CD4-positive, alpha-beta T cell (primary cell): ENCODE results near the gene STK17A. TPM values are rescaled to one million over a fixed set of nuclear protein-coding genes. Genes with fewer than 3 reads are reported as not detected.

Experiments used
- ATAC-seq: fragments of 200-7000 bp; cut with Tn5 transposase; one replicate; pipeline ENCODE4 v1.10.0; 2022; ENCODE audit warnings: mild to moderate bottlenecking; ENCODE audit not compliant: poor library complexity
- CTCF ChIA-PET: fragments of 350-600 bp; sonication (Branson Sonifier 250); formaldehyde crosslinking; loops from one replicate; lab custom pipeline; 2021; ENCODE audit warnings: antibody characterized with exemption, inconsistent platforms; lab: Charles Lee
- POLR2A ChIA-PET: fragments of 350-600 bp; sonication (Branson Sonifier 250); formaldehyde crosslinking; loops from one replicate; lab custom pipeline; 2021; ENCODE audit warnings: antibody characterized with exemption, inconsistent platforms; lab: Charles Lee
- DNase-seq, 14 experiments: peaks; one replicate each; pipeline ENCODE4 v3.0.0-alpha.2; 2013 to 2020; ENCODE audit warnings: mixed read lengths in 2 of 14
- H3K27ac ChIP-seq, 2 donors: one replicate each; pipeline versions ENCODE4 v1.5.1 to v1.7.0; 2013; ENCODE audit warnings: low read length in 2 of 2, low read depth in 1 of 2, mild to moderate bottlenecking in 1 of 2
- H3K27me3 ChIP-seq, 2 experiments: 1 replicate in 1 of 2; 2 replicates in 1 of 2; pipeline versions ENCODE4 v1.6.1 to v1.7.0; 2013; ENCODE audit warnings: low read length in 2 of 2, control low read depth in 1 of 2, mild to moderate bottlenecking in 1 of 2, moderate library complexity in 1 of 2; ENCODE audit not compliant: insufficient read depth in 2 of 2, control insufficient read depth in 1 of 2
- H3K36me3 ChIP-seq: one replicate; pipeline ENCODE4 v1.6.1; 2013; ENCODE audit warnings: low read length, control low read depth; ENCODE audit not compliant: insufficient read depth
- H3K4me1 ChIP-seq: one replicate; pipeline ENCODE4 v1.6.1; 2013; ENCODE audit warnings: low read length, control low read depth; ENCODE audit not compliant: insufficient read depth
- H3K4me3 ChIP-seq: one replicate; pipeline ENCODE4 v1.5.1; 2013; ENCODE audit warnings: mild to moderate bottlenecking, low read length, moderate library complexity
- H3K9me3 ChIP-seq, 2 experiments: 1 replicate in 1 of 2; 2 replicates in 1 of 2; pipeline versions ENCODE4 v1.6.1 to v1.7.0; 2013; ENCODE audit warnings: low read length in 2 of 2, mild to moderate bottlenecking in 2 of 2, control low read depth in 1 of 2, moderate library complexity in 1 of 2; ENCODE audit not compliant: control insufficient read depth in 1 of 2, insufficient read depth in 1 of 2
- H3K27ac Mint-ChIP-seq: one replicate; pipeline ENCODE4 v1.8.0; 2020; ENCODE audit warnings: mixed read lengths
- H3K27me3 Mint-ChIP-seq: one replicate; pipeline ENCODE4 v1.8.0; 2021; ENCODE audit warnings: mixed read lengths
- H3K36me3 Mint-ChIP-seq: one replicate; pipeline ENCODE4 v1.8.0; 2021; ENCODE audit warnings: low read depth, mixed read lengths
- H3K4me1 Mint-ChIP-seq: one replicate; pipeline ENCODE4 v1.8.0; 2021; ENCODE audit warnings: low read depth, mixed read lengths
- H3K4me3 Mint-ChIP-seq: one replicate; pipeline ENCODE4 v1.8.0; 2020; ENCODE audit warnings: mild to moderate bottlenecking, mixed read lengths
- H3K9me3 Mint-ChIP-seq: one replicate; pipeline ENCODE4 v1.8.0; 2020; ENCODE audit warnings: mixed read lengths
- intact Hi-C, 2 experiments: fragments of 100-400 bp; cut with DNase I in 1 of 2; cut with micrococcal nuclease in 1 of 2; formaldehyde crosslinking; loops; one replicate each; pipeline versions ENCODE4 v1.15.1 to v1.9.0; 2023 to 2025; cut with DNase I, micrococcal nuclease
- total RNA-seq, 174 experiments: library from RNA in 2 of 174; stranded (reverse) in 2 of 174; gene quantifications; one replicate each; pipeline ENCODE4 v1.2.3 and lab custom pipeline; 2021 to 2026
- TF ChIP-seq, protein P1 (sequence below): fragments of 200-600 bp; IDR thresholded peaks from one replicate; pipeline ENCODE4 v1.8.0; 2022; ENCODE audit warnings: antibody characterized with exemption, mild to moderate bottlenecking

STK17A gene
- total RNA-seq, 2 experiments from 2014 or later = 213 to 218 TPM

DNA sequence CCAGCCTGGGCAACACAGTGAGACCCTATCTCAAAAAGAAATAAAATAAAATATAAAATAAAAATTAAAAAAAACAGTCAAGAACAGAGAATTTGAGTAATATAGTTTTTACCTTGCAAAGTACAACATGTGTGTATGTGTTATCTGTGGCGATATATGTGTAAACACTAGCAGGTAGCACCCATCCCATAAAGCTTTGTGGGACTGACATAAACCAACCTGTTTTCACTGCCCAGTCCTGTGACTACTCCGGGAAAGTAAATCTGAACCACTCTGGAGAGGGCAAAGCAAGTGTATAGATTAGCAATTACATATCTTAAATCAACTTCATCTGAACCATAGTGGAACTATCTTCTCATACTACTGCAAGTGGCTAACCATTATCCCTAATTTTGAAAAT lies 74.1 kb downstream of the STK17A start:
- H3K27me3 Mint-ChIP-seq = no peaks in the 10 kb centered on the region
- ChIA-PET POLR2A (no interaction called here), CTCF (no interaction called here)
- H3K27ac Mint-ChIP-seq = peak overlapping the region; percentile 89
- H3K36me3 Mint-ChIP-seq = peaks cover 33% of the 10 kb centered on the region
- intact Hi-C loops = no loop called here
- H3K4me1 Mint-ChIP-seq = peaks cover 67% of the 10 kb centered on the region
- no peak overlapping the region for H3K4me3 Mint-ChIP-seq
- no peak overlapping the region for H3K27ac ChIP-seq
- H3K4me1 ChIP-seq = peaks cover 47% of the 10 kb centered on the region
- H3K9me3 ChIP-seq = peaks cover 0 to 6% of the 10 kb centered on the region in 2 experiments
- peaks cover 6% of the 10 kb centered on the region for H3K36me3 ChIP-seq
- ATAC-seq (no peak), DNase-seq (no peak)
- H3K4me3 ChIP-seq = no peak overlapping the region
- TF ChIP-seq, protein P1, sequence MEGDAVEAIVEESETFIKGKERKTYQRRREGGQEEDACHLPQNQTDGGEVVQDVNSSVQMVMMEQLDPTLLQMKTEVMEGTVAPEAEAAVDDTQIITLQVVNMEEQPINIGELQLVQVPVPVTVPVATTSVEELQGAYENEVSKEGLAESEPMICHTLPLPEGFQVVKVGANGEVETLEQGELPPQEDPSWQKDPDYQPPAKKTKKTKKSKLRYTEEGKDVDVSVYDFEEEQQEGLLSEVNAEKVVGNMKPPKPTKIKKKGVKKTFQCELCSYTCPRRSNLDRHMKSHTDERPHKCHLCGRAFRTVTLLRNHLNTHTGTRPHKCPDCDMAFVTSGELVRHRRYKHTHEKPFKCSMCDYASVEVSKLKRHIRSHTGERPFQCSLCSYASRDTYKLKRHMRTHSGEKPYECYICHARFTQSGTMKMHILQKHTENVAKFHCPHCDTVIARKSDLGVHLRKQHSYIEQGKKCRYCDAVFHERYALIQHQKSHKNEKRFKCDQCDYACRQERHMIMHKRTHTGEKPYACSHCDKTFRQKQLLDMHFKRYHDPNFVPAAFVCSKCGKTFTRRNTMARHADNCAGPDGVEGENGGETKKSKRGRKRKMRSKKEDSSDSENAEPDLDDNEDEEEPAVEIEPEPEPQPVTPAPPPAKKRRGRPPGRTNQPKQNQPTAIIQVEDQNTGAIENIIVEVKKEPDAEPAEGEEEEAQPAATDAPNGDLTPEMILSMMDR = no peak
- no peaks in the 10 kb centered on the region for H3K27me3 ChIP-seq
- H3K9me3 Mint-ChIP-seq = no peaks in the 10 kb centered on the region

DNA sequence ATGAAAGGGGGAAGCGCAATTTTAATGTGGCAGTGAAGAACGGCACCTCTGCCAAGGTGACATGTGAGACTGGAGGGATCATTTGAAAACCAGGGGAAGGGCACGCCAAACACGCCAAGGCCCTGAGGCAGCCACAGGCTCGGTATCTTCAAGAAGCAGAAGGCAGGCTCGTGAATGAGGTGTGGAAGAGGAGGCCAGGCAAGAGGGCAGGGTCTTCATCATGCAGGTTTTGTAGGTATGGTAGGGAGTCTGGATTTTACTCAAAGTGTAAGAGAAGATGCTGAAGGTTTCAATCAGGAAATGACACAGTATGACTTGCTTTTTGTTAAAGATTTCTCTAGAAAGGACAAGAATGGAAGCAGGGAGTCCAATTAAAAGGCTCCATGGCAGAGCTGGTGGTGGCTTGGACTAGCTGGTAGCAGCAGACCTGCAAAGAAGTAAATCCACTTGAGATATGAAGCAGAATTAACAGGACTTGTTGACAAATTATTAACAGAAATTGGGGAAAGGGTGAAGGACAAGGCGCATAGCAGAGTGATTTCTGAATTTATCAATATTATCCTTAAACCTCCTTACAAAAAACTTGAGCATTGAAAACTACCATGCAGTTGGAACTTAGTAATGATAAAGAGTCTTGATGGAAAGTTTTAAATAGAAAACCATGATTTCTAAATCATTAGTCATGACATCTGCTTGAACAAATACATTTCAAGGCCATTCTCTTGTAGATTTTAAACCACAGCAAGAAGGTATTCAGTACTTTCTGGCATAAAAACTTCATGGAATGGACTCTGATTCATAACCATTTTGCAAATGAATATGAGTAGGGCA lies 76.0 kb downstream of the STK17A start:
- CTCF ChIA-PET = interaction anchor here (1.0 kb wide), 1 partner anchor 13 kb away, joined by 3 read pairs; no protein-coding TSS in a partner anchor
- Mint-ChIP-seq H3K9me3 (no peaks in the 10 kb centered on the region), H3K4me1 (peaks cover 65% of the 10 kb centered on the region), H3K36me3 (peaks cover 36% of the 10 kb centered on the region), H3K27me3 (no peaks in the 10 kb centered on the region), H3K4me3 (peak overlapping the region; percentile 64), H3K27ac (peak overlapping the region; percentile 89)
- TF ChIP-seq, protein P1 = no peak
- Histone ChIP-seq H3K4me3 (no peak overlapping the region), H3K27me3 (no peaks in the 10 kb centered on the region), H3K4me1 (peaks cover 29% of the 10 kb centered on the region), H3K9me3 (peaks cover 0 to 6% of the 10 kb centered on the region in 2 experiments), H3K36me3 (peaks cover 11% of the 10 kb centered on the region), H3K27ac (peak overlapping the region in 1 of 2 donors; percentile 35)
- peak; percentile 53 for ATAC-seq
- no peak for DNase-seq
- POLR2A ChIA-PET = no interaction called here
- intact Hi-C loops = no loop called here

DNA sequence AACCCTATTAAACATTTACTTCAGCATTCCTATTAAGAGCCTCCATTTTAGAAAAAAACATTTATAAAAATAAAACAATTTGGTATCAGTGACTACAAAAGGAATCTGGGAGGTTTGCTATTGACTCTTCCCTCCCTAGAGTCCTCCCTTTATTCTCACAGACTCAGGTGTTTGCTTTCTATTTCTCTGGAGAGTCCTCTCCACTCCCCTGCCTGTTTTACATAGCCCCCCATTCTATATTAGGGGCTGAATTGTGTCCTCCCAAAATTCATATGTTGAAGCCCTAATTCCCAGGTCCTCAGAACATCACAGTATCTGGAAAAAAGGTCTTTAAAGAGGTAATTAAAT lies 76.6 kb downstream of the STK17A start:
- H3K9me3 ChIP-seq = peaks cover 0 to 6% of the 10 kb centered on the region in 2 experiments
- ChIA-PET POLR2A (interaction anchor here (1.7 kb wide), 1 partner anchor 8 kb away, joined by 8 read pairs; no protein-coding TSS in a partner anchor), CTCF (interaction anchor here (1.6 kb wide), 1 partner anchor 77 kb away, joined by 6 read pairs; the partner anchor contains the start of gene STK17A)
- Mint-ChIP-seq H3K27ac (peak overlapping the region; percentile 89), H3K4me3 (peak overlapping the region; percentile 5), H3K9me3 (no peaks in the 10 kb centered on the region), H3K27me3 (no peaks in the 10 kb centered on the region), H3K36me3 (peaks cover 33% of the 10 kb centered on the region), H3K4me1 (peaks cover 65% of the 10 kb centered on the region)
- no peak overlapping the region for H3K27ac ChIP-seq
- H3K36me3 ChIP-seq = peaks cover 11% of the 10 kb centered on the region
- H3K4me1 ChIP-seq = peaks cover 30% of the 10 kb centered on the region
- no peaks in the 10 kb centered on the region for H3K27me3 ChIP-seq
- DNase-seq = no peak
- no peak for ATAC-seq
- no peak overlapping the region for H3K4me3 ChIP-seq
- intact Hi-C loops = no loop called here
- TF ChIP-seq, protein P1 = no peak
